Spinal cord (tissue), 10 donors: Measurements from ENCODE around the gene APOL4. TPM values are rescaled to one million over a fixed set of nuclear protein-coding genes. Genes with fewer than 3 reads are reported as not detected.

Source experiments
- DNase-seq, 6 donors: peaks; one replicate each; pipeline versions ENCODE4 v3.0.0 to v3.0.0-alpha.2; 2013 to 2015; ENCODE audit warnings: low spot score in 6 of 6, low read depth in 4 of 6
- H3K27ac ChIP-seq: one replicate; pipeline ENCODE4 v1.5.1; 2013; ENCODE audit warnings: low read depth, low read length, control low read depth
- H3K27me3 ChIP-seq: one replicate; pipeline ENCODE4 v1.6.1; 2013; ENCODE audit warnings: low read length; ENCODE audit not compliant: control insufficient read depth, insufficient read depth
- H3K36me3 ChIP-seq: one replicate; pipeline ENCODE4 v1.6.1; 2013; ENCODE audit warnings: low read length; ENCODE audit not compliant: control insufficient read depth, insufficient read depth
- H3K4me1 ChIP-seq: one replicate; pipeline ENCODE4 v1.6.1; 2013; ENCODE audit warnings: low read length; ENCODE audit not compliant: control insufficient read depth, insufficient read depth
- H3K4me3 ChIP-seq: one replicate; pipeline ENCODE4 v1.5.1; 2013; ENCODE audit warnings: low read depth, low read length, control low read depth
- H3K9me3 ChIP-seq: one replicate; pipeline ENCODE4 v1.6.1; 2013; ENCODE audit warnings: low read length; ENCODE audit not compliant: control insufficient read depth, insufficient read depth
- WGBS: methylation state at CpG from one replicate; pipeline ENCODE4 v1.1.5; 2013; ENCODE audit warnings: missing lambda C conversion rate; ENCODE audit not compliant: insufficient coverage; 5-methylcytosine and 5-hydroxymethylcytosine counted together
- polyA plus RNA-seq, 2 donors: library from polyadenylated mRNA; unstranded; fragments of 120-200 nt; gene quantifications; one replicate each; pipeline ENCODE4 v1.2.1, GENCODE V29; 2013; ENCODE audit not compliant: insufficient read length in 2 of 2
- total RNA-seq, 2 donors: library from RNA; depleted of rRNA in 1 of 2; stranded (reverse); fragments of 120-200 nt in 1 of 2; fragments of >200 nt in 1 of 2; gene quantifications; one replicate each; pipeline versions ENCODE4 v1.2.3 to v1.2.4, GENCODE V29; 2013 to 2014
- donor health status: healthy.

The APOL4 gene
- total and polyA plus RNA-seq, 4 donors = 4.1 to 28.5 (median 10.0) TPM

DNA sequence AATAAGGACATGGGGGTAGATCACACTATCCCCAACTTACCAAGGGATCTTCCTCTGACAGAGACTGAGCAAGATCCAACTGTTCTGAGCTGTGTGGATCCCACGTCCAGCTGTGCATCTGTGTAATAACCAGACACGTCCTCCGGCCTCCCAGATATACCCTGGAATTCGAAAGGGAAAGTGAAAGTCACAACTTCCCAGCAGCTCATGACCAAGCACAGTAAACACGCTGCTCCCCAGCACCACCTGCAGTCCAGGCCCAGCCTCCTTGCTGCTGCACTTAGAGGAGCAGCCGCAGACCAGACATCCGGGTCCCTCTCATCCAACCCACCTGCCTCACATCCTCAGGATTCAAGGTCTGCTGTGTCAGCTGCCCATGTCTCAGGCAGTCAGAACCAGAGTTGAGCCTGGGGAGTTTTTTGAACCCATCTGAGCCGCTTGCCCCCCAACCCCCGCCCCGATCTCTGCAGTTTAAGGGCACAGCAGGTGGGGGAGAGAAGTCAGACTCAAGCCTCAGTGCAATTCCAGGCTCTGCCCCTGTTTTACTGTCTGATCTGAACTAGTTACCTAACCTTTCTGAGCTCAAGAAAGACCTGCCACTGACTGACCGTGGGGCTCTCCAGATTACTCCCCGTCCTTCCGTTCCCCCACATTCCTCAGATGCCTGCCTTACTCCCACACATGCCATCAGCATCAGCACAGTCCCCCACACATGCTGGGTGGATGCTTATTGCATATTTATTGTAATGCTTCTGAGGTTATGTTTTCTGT, 38.0 kb upstream of the APOL4 start, which contains the start of gene APOL2:
APOL2 (minus strand) TSS at position 127 of the 771 bp plus-strand sequence. CDS start 6,365 bp downstream, outside the sequence.
- Histone ChIP-seq H3K27me3 (no peaks in the 10 kb centered on the region), H3K4me1 (peaks cover 41% of the 10 kb centered on the region), H3K27ac (peak within 1 kb of the TSS; percentile 92), H3K36me3 (peaks cover 8% of the 10 kb centered on the region), H3K9me3 (no peaks in the 10 kb centered on the region), H3K4me3 (peak within 1 kb of the TSS; percentile 68)
- 3% methylated on average over 10 of the region's 13 CpGs for WGBS
- DNase-seq = peak in 5 of 6 donors; percentile 47 to 93 (median 67)

DNA sequence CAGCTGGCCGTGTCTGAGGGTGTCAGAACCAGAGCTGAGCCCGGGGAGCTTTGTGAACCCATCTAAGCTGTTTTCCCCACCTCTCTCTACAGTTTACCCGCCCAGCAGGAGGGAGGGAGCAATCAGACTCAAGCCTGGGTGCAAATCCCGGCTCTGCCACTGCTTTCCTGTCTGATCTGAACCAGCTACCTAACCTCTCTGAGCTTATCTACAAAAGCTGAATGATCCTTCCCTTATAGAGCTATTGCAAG, 37.5 kb upstream of the APOL4 start:
- Histone ChIP-seq H3K4me3 (peak overlapping the region; percentile 68), H3K27ac (peak overlapping the region; percentile 92), H3K4me1 (peaks cover 41% of the 10 kb centered on the region), H3K9me3 (no peaks in the 10 kb centered on the region), H3K36me3 (peaks cover 8% of the 10 kb centered on the region), H3K27me3 (no peaks in the 10 kb centered on the region)
- no peak for DNase-seq
- 33% methylated on average over 1 of the region's 4 CpGs for WGBS

DNA sequence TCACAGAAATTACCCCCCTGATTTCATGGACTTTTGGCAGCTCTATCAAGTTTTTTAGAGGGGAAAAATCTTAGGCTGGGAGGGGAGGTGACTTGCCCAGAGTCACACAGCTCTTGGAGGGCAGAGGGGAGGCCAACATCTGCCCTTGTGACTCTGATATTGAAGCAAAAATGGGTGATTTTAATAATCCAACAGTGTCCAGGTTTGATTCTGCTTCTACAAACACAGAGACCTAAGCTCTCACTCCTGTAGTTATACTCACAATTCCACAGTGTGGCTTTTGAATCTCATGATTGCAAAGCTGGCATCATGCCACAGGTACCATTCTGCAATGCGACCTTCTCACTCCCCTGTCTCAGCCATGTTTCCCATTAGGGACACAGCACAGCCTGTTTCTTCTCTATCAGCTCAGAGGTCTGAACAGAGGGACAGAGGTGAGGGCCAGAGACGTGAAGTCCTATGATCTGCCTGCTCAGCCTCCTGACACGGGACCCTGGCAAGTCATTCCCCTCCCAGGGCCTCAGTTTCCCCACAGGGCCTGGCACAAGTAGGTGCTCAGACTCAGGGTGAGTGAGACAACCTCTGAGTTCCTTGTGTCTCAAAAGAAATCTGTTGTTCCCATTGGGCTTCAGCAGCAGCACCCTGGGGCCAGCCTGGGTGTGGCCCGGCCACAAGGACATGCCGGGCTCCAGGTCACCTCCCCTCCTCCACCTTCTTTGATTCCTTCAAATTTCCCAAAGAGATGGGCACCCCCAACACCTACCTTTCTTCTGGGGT, 37.0 kb upstream of the APOL4 start:
- Histone ChIP-seq H3K9me3 (no peaks in the 10 kb centered on the region), H3K4me1 (peaks cover 41% of the 10 kb centered on the region), H3K4me3 (peak overlapping the region; percentile 68), H3K27ac (peak overlapping the region; percentile 92), H3K36me3 (peaks cover 8% of the 10 kb centered on the region), H3K27me3 (no peaks in the 10 kb centered on the region)
- WGBS = 49% methylated on average over 5 of the region's 5 CpGs
- DNase-seq = peak in 1 of 6 donors; percentile 31

DNA sequence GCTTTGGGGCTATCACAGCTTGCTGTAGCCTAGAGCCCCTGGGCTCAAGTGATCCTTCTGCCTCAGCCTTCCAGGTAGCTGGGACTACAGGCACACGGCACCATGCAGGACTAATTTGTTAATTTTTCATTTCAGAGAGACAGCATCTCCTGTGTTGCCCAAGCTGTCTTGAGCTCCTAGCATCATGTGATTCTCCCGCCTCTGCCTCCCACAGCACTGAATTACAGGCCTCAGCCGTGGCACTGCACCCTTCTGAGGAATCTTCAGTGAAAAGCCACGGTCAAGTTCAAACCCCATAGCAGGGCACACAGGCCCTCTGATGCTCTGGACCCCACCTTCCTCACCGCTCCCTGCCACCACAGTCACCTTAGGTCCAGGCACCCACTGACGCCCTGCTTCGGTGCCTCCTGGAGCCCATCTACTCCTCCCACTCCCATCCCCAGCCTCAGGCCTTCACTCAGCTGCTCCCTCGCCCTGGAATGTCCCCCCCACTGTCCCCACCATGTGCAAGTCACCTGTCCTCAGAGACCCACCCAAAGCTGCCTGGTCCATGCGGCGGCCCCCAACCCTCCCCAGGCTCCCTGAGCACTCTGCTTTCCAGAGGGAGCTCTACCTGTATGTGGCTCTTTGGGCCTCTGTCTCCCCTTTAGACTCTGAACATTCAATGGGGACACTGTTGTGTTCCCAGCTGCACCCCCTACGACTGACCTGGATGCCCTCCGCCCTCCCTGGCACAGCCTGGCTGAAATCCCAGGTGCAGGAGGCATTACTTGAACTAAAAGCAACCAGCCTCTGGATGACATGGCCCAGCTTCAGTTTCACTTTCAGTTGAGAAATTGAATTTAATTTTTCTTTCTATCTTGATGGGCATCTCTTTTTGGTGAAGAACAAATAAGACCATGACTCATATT, 36.1 kb upstream of the APOL4 start:
- Histone ChIP-seq H3K27me3 (no peaks in the 10 kb centered on the region), H3K9me3 (no peaks in the 10 kb centered on the region), H3K4me3 (peak overlapping the region; percentile 2), H3K36me3 (peaks cover 12% of the 10 kb centered on the region), H3K27ac (peak overlapping the region; percentile 15), H3K4me1 (peaks cover 41% of the 10 kb centered on the region)
- no peak for DNase-seq
- WGBS = 81% methylated on average over 12 of the region's 12 CpGs

DNA sequence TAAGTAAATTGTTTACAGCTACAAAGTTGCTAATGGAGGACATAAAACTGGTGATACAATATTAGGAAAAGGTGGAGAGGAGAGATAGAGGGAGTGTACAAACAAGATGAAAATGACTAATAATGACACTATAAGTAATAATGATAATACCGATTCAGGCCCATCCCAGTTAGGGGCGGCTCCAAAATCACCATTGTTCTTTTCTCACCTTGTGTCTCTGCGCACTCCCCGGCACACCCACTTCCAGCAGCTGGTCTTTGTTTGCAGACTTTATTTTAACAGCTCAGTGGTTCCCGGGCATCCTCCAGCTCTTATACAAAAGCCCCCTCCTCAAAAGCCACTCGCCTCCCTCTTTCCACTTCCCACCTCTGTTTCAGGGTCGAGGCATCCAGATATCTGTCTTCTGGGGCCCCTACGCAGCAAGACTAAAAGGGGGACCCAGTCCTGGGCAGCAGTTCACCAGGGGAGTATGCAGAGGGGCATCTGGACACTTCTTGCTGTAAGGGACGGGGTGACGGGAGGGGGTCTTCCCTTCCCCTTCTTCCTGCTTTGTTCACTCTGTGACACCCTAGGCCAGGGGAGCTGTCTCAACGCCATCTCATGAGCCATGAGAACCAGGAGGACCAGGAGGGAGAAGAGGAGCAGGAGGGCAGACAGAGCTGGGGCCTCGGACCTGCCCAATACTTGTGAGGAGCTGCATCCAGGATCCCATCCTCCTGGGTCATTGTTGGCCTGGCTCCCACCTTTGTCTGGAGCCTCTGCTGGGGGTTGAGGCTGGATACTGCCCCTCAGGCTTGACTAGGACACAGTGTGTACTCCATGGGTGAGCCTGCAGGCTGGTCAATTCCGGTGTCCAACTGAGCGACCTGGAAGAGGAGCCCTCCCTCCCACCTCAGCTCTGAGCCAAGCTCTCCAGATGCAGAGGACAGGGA, 35.0 kb upstream of the APOL4 start:
- Histone ChIP-seq H3K9me3 (no peaks in the 10 kb centered on the region), H3K4me3 (no peak overlapping the region), H3K36me3 (peaks cover 16% of the 10 kb centered on the region), H3K27ac (no peak overlapping the region), H3K4me1 (peaks cover 41% of the 10 kb centered on the region), H3K27me3 (no peaks in the 10 kb centered on the region)
- WGBS = 78% methylated on average over 11 of the region's 14 CpGs
- no peak for DNase-seq

DNA sequence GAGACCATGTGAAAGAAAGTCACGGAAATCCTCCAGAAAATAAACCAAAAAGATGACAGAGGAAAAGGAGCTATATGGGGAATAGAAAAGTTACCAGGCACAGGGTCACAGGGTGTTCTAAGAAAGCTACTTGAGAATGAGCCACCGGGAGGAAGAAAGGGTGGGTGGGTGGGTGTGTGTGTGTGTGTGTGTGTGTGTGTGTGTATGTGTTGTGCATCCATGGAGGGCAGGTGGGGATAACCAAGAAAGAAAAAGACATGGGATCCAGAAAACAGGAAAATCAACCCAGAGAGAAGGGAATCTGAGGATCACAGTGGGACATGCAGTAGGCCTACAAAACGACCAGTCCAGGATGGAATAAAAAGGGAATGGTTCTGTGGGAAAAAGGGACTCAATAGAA, 34.0 kb upstream of the APOL4 start:
- Histone ChIP-seq H3K36me3 (peaks cover 19% of the 10 kb centered on the region), H3K4me1 (peaks cover 41% of the 10 kb centered on the region), H3K27ac (no peak overlapping the region), H3K9me3 (no peaks in the 10 kb centered on the region), H3K27me3 (no peaks in the 10 kb centered on the region), H3K4me3 (no peak overlapping the region)
- no peak for DNase-seq
- WGBS = 82% methylated on average over 2 of the region's 3 CpGs

DNA sequence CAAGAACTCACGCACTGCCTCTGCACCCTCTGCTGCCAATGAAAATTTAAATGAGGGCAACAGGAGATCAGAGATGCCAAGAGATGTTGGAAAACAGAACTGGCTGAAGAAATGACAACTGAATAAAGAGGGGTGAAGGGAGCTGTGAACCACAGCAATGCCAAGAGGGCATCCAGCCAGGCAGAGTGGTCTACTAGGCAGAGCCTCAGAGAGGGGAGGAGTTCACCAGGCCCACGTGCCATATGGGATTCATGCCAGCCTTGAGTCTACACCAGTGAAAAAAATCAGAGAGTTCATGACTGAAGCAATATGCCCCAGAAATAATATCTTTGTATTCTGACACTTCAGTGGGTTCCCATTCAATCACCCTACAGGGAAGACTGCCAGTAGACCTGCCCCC, 33.3 kb upstream of the APOL4 start:
- Histone ChIP-seq H3K9me3 (no peaks in the 10 kb centered on the region), H3K4me3 (no peak overlapping the region), H3K4me1 (peaks cover 40% of the 10 kb centered on the region), H3K27me3 (no peaks in the 10 kb centered on the region), H3K27ac (no peak overlapping the region), H3K36me3 (peaks cover 19% of the 10 kb centered on the region)
- peak in 1 of 6 donors; percentile 85 for DNase-seq
- WGBS = 70% methylated on average over 2 of the region's 2 CpGs

DNA sequence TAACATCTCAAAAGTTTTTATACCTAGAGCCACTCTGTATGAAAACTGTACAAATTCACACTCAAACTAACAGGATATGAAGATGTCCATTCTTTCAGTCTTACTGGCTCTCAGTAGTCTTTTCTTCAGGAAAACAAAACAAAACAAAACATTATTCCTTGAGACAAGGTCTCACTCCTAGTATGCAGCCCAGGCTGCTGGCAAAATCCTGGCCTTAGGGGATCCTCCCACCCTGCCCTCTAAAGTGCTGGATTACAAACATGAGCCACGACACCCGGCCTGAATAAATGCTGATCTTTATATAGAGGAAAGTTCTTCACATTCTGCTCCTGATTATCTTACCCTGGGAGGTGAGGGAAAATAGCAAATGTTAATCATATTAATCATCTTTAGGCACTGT, 32.6 kb upstream of the APOL4 start:
- Histone ChIP-seq H3K27ac (no peak overlapping the region), H3K27me3 (no peaks in the 10 kb centered on the region), H3K4me1 (peaks cover 33% of the 10 kb centered on the region), H3K9me3 (no peaks in the 10 kb centered on the region), H3K36me3 (peaks cover 19% of the 10 kb centered on the region), H3K4me3 (no peak overlapping the region)
- no CpG with 5 or more reads among the region's 2 CpGs for WGBS
- DNase-seq = no peak
